ENCODE measurements around the gene ADCY7.

- no peak for TF ChIP-seq EGR1 (IDR thresholded peaks at IDR 0.05; ENCODE audit: low read depth)
- TF ChIP-seq CTCF (IDR thresholded peaks at IDR 0.05 in 2 of 3, conservative IDR thresholded peaks at IDR 0.05 in 1 of 3; ENCODE audit: borderline replicate concordance in 1 of 3, insufficient read depth in 1 of 3, low read depth in 2 of 3, low read length in 2 of 3), result no peak
- TF ChIP-seq ZFX (IDR thresholded peaks at IDR 0.05), result no peak
- TF ChIP-seq POLR2A (IDR thresholded peaks at IDR 0.05; ENCODE audit: borderline replicate concordance, extremely low read depth, insufficient read depth, insufficient read length), result no peak
- no peak for TF ChIP-seq TCF7L2 (IDR thresholded peaks at IDR 0.05; ENCODE audit: borderline replicate concordance, extremely low read depth, insufficient read depth, insufficient read length)
- TF ChIP-seq ZBTB33 (IDR thresholded peaks at IDR 0.05; ENCODE audit: extremely low read depth, insufficient replicate concordance, low read length), result no peak
- TF ChIP-seq EZH2 (IDR thresholded peaks at IDR 0.05), result no peak
Measured at GRCh38 chr16:50279504-50279865, 13.1 kb downstream of the ADCY7 start.
